Measurements from ENCODE around the gene ETV5.
"Not testable (repeated sequence)": the region's sequence is repeated elsewhere in the genome, so short reads cannot be mapped to it uniquely, and the experiment has no call there.

The ETV5 gene

GRCh38 chr3:186025161-186025560 lies 83.7 kb downstream of the ETV5 start:
- no peak for DNase-seq (ENCODE audit: low spot score)
- TF ChIP-seq CTCF (IDR thresholded peaks at IDR 0.05; ENCODE audit: extremely low read depth, insufficient read depth, missing control alignments) = no peak
- in situ Hi-C loops (cut with MboI; ENCODE audit: low pct_unique_long_range_greater_than_20kb, low sequenced_read_pairs, unreplicated experiment) = no loop called here

- no peak for TF ChIP-seq CTCF (IDR thresholded peaks at IDR 0.05; ENCODE audit: extremely low read depth, insufficient read depth, missing control alignments)
- in situ Hi-C loops (cut with MboI; ENCODE audit: low pct_unique_long_range_greater_than_20kb, low sequenced_read_pairs, unreplicated experiment) = no loop called here
- no peak for DNase-seq (ENCODE audit: low spot score)
Observed at GRCh38 chr3:186024210-186024609, 84.7 kb downstream of the ETV5 start.

GRCh38 chr3:186022931-186023330 lies 86.0 kb downstream of the ETV5 start:
- DNase-seq (ENCODE audit: low spot score) = no peak
- TF ChIP-seq CTCF (IDR thresholded peaks at IDR 0.05; ENCODE audit: extremely low read depth, insufficient read depth, missing control alignments) = no peak
- in situ Hi-C loops (cut with MboI; ENCODE audit: low pct_unique_long_range_greater_than_20kb, low sequenced_read_pairs, unreplicated experiment) = no loop called here

GRCh38 chr3:186021673-186022362 lies 87.1 kb downstream of the ETV5 start:
- no peak for DNase-seq (ENCODE audit: low spot score)
- TF ChIP-seq CTCF (IDR thresholded peaks at IDR 0.05; ENCODE audit: extremely low read depth, insufficient read depth, missing control alignments) = no peak
- in situ Hi-C loops (cut with MboI; ENCODE audit: low pct_unique_long_range_greater_than_20kb, low sequenced_read_pairs, unreplicated experiment) = no loop called here

GRCh38 chr3:186021250-186021649 lies 87.6 kb downstream of the ETV5 start:
- in situ Hi-C loops (cut with MboI; ENCODE audit: low pct_unique_long_range_greater_than_20kb, low sequenced_read_pairs, unreplicated experiment); DNase-seq (ENCODE audit: low spot score): not testable (repeated sequence)

- in situ Hi-C loops (cut with MboI; ENCODE audit: low pct_unique_long_range_greater_than_20kb, low sequenced_read_pairs, unreplicated experiment); DNase-seq (ENCODE audit: low spot score): not testable (repeated sequence)
Observed at GRCh38 chr3:186019288-186019687, 89.6 kb downstream of the ETV5 start.

GRCh38 chr3:186014866-186015265 lies 94.0 kb downstream of the ETV5 start:
- no peak for TF ChIP-seq CTCF (IDR thresholded peaks at IDR 0.05; ENCODE audit: extremely low read depth, insufficient read depth, missing control alignments)
- DNase-seq (ENCODE audit: low spot score) = no peak
- in situ Hi-C loops (cut with MboI; ENCODE audit: low pct_unique_long_range_greater_than_20kb, low sequenced_read_pairs, unreplicated experiment) = no loop called here

GRCh38 chr3:186013312-186013711 lies 95.6 kb downstream of the ETV5 start:
- in situ Hi-C loops (cut with MboI; ENCODE audit: low pct_unique_long_range_greater_than_20kb, low sequenced_read_pairs, unreplicated experiment) = no loop called here
- no peak for TF ChIP-seq CTCF (IDR thresholded peaks at IDR 0.05; ENCODE audit: extremely low read depth, insufficient read depth, missing control alignments)
- DNase-seq (ENCODE audit: low spot score) = no peak

Measured in GM13977 (cell line).